ENCODE measurements around the gene HDHD2.
"Not testable (repeated sequence)": the region's sequence is repeated elsewhere in the genome, so short reads cannot be mapped to it uniquely, and the experiment has no call there.

HDHD2 gene

GRCh38 chr18:47150029-47150823 is at the start of gene HDHD2:
Gene HDHD2 (minus strand): TSS chr18:47150500. CDS start chr18:47136439, 14,061 bp downstream.
- DNase-seq (ENCODE audit: low read depth), result peak; percentile 80
- TF ChIP-seq CTCF (conservative IDR thresholded peaks at IDR 0.05; ENCODE audit: low read depth, low read length), result no peak
- H3K4me3 ChIP-seq (ENCODE audit: low read depth, low read length), result peak within 1 kb of the TSS; percentile 87

GRCh38 chr18:47195961-47196360 is 45.7 kb upstream of the HDHD2 start:
- DNase-seq (ENCODE audit: low read depth); H3K4me3 ChIP-seq (ENCODE audit: low read depth, low read length): not testable (repeated sequence)

- no peak overlapping the region for H3K4me3 ChIP-seq (ENCODE audit: low read depth, low read length)
- DNase-seq (ENCODE audit: low read depth), result peak; percentile 63
- TF ChIP-seq CTCF (conservative IDR thresholded peaks at IDR 0.05; ENCODE audit: low read depth, low read length), result no peak
Observed at GRCh38 chr18:47191961-47192360, 41.7 kb upstream of the HDHD2 start.

- H3K4me3 ChIP-seq (ENCODE audit: low read depth, low read length), result no peak overlapping the region
- no peak for TF ChIP-seq CTCF (conservative IDR thresholded peaks at IDR 0.05; ENCODE audit: low read depth, low read length)
- DNase-seq (ENCODE audit: low read depth), result no peak
Observed at GRCh38 chr18:47187721-47188120, 37.4 kb upstream of the HDHD2 start.

GRCh38 chr18:47184419-47185050 is 34.2 kb upstream of the HDHD2 start:
- no peak overlapping the region for H3K4me3 ChIP-seq (ENCODE audit: low read depth, low read length)
- peak; percentile 67 for DNase-seq (ENCODE audit: low read depth)
- no peak for TF ChIP-seq CTCF (conservative IDR thresholded peaks at IDR 0.05; ENCODE audit: low read depth, low read length)

GRCh38 chr18:47182156-47182555 is 31.9 kb upstream of the HDHD2 start:
- not testable (repeated sequence) for DNase-seq (ENCODE audit: low read depth); H3K4me3 ChIP-seq (ENCODE audit: low read depth, low read length)

- TF ChIP-seq CTCF (conservative IDR thresholded peaks at IDR 0.05; ENCODE audit: low read depth, low read length), result no peak
- no peak for DNase-seq (ENCODE audit: low read depth)
- no peak overlapping the region for H3K4me3 ChIP-seq (ENCODE audit: low read depth, low read length)
Observed at GRCh38 chr18:47180765-47181164, 30.5 kb upstream of the HDHD2 start.

- no peak for DNase-seq (ENCODE audit: low read depth)
- no peak for TF ChIP-seq CTCF (conservative IDR thresholded peaks at IDR 0.05; ENCODE audit: low read depth, low read length)
- no peak overlapping the region for H3K4me3 ChIP-seq (ENCODE audit: low read depth, low read length)
Observed at GRCh38 chr18:47179520-47179919, 29.2 kb upstream of the HDHD2 start.
